Fibroblast of the aortic adventitia (primary cell): ENCODE results near the gene TEX264. TPM values are rescaled to one million over a fixed set of nuclear protein-coding genes. Genes with fewer than 3 reads are reported as not detected.

Source experiments
- DNase-seq: peaks from one replicate; pipeline ENCODE4 v3.0.0-alpha.2; 2010; ENCODE audit warnings: low read depth
- H3K4me3 ChIP-seq: 2 replicates; pipeline ENCODE4 v1.5.1; 2011; ENCODE audit warnings: low read depth, mild to moderate bottlenecking, control low read depth, low read length, moderate library complexity
- CTCF ChIP-seq: IDR thresholded peaks from 2 replicates; pipeline ENCODE4 v1.5.1; 2011; ENCODE audit warnings: mild to moderate bottlenecking, low read length, control low read depth, inconsistent platforms; ENCODE audit not compliant: insufficient read depth
- total RNA-seq: library from RNA; depleted of rRNA; stranded (reverse); fragments of >200 nt; gene quantifications from 2 replicates; pipeline ENCODE4 v1.2.3, GENCODE V29; 2012; ENCODE audit warnings: low replicate concordance

The TEX264 gene
- total RNA-seq, result 20.4 and 38.7 TPM in 2 replicates

GRCh38 chr3:51670823-51671733, at the start of gene TEX264:
TEX264 (plus strand) TSS chr3:51671252; CDS start chr3:51674305, 3,053 bp downstream.
- TF ChIP-seq CTCF, result no peak
- peak; percentile 78 for DNase-seq
- peak within 1 kb of the TSS; percentile 86 for H3K4me3 ChIP-seq

GRCh38 chr3:51622413-51622812, 48.6 kb upstream of the TEX264 start:
- DNase-seq, result peak; percentile 34
- TF ChIP-seq CTCF, result no peak

GRCh38 chr3:51622868-51623267, 48.2 kb upstream of the TEX264 start:
- no peak for TF ChIP-seq CTCF
- no peak overlapping the region for H3K4me3 ChIP-seq
- peak; percentile 63 for DNase-seq

More at GRCh38 chr3:51622413-51622812, 48.6 kb upstream of the TEX264 start:
- H3K4me3 ChIP-seq, result no peak overlapping the region

GRCh38 chr3:51630513-51630912, 40.5 kb upstream of the TEX264 start:
- no peak for DNase-seq

GRCh38 chr3:51637144-51637940, 33.7 kb upstream of the TEX264 start:
- no peak for TF ChIP-seq CTCF
- no peak overlapping the region for H3K4me3 ChIP-seq
- no peak for DNase-seq

More at GRCh38 chr3:51630513-51630912, 40.5 kb upstream of the TEX264 start:
- TF ChIP-seq CTCF, result no peak
- H3K4me3 ChIP-seq, result no peak overlapping the region

- peak; percentile 75 for TF ChIP-seq CTCF
- DNase-seq, result peak; percentile 59
Observed at GRCh38 chr3:51637941-51638471, 33.0 kb upstream of the TEX264 start.

More at GRCh38 chr3:51637941-51638471, 33.0 kb upstream of the TEX264 start:
- no peak overlapping the region for H3K4me3 ChIP-seq
